K562 (cell line): ENCODE data around the gene PPAT.

Experiments used
- POLR2A ChIP-seq: fragments of 450-650 bp; conservative IDR thresholded peaks from 2 replicates; pipeline ENCODE4 v1.6.1; 2016
- ZNF274 ChIP-seq: IDR thresholded peaks from 2 replicates; pipeline ENCODE4 v1.6.1; 2011; ENCODE audit warnings: low read depth, mild to moderate bottlenecking, low read length, moderate library complexity, borderline replicate concordance

- TF ChIP-seq POLR2A, result no peak
- TF ChIP-seq ZNF274, result no peak
Observed at GRCh38 chr4:56389558-56389957, 45.9 kb downstream of the PPAT start.
